OCI-LY7 (cell line): ENCODE measurements around the gene CCL3. TPM values are rescaled to one million over a fixed set of nuclear protein-coding genes. Genes with fewer than 3 reads are reported as not detected.

Source experiments
- BruUV-seq: library from RNA; stranded (reverse); fragments of 400-500 nt; replicated peaks from 2 replicates; lab custom pipeline; 2021; lab: Mats Ljungman, UMichigan
- CTCF ChIA-PET: fragments of 300-600 bp; sonication (Branson Sonifier 250); formaldehyde crosslinking; loops from one replicate; lab custom pipeline; 2022; ENCODE audit warnings: antibody characterized with exemption; ENCODE audit not compliant: unreplicated experiment; lab: Charles Lee
- POLR2A ChIA-PET: fragments of 300-600 bp; sonication (Branson Sonifier 250); formaldehyde crosslinking; loops from one replicate; lab custom pipeline; 2022; ENCODE audit warnings: antibody characterized with exemption; lab: Charles Lee
- DNase-seq: peaks from one replicate; pipeline ENCODE4 v3.0.0-alpha.2; 2015; ENCODE audit warnings: low spot score
- H2AFZ ChIP-seq: fragments of 200-600 bp; sonication (generic), shearing (Covaris generic); 2 replicates; pipeline ENCODE4 v1.6.1; 2014; ENCODE audit warnings: mild to moderate bottlenecking, antibody characterized with exemption, low read length, moderate library complexity
- H3K27ac ChIP-seq: fragments of 200-600 bp; sonication (generic); 2 replicates; pipeline ENCODE4 v1.5.1; 2014; ENCODE audit warnings: mixed run types, low read depth, mild to moderate bottlenecking, moderate library complexity, low read length, inconsistent platforms; ENCODE audit not compliant: poor library complexity, severe bottlenecking
- H3K36me3 ChIP-seq: fragments of 200-600 bp; sonication (generic); 2 replicates; pipeline ENCODE4 v1.6.1; 2014; ENCODE audit warnings: mild to moderate bottlenecking, antibody characterized with exemption, low read length, moderate library complexity, mixed read lengths; ENCODE audit not compliant: insufficient read depth
- H3K4me1 ChIP-seq: fragments of 200-600 bp; sonication (generic); 2 replicates; pipeline ENCODE4 v1.5.1; 2014; ENCODE audit warnings: mild to moderate bottlenecking, low read length; ENCODE audit not compliant: insufficient read depth, poor library complexity, severe bottlenecking
- H3K4me2 ChIP-seq: fragments of 200-600 bp; sonication (generic); 2 replicates; pipeline ENCODE4 v1.6.1; 2014; ENCODE audit warnings: mild to moderate bottlenecking, low read length
- H3K4me3 ChIP-seq: fragments of 200-600 bp; sonication (generic); 2 replicates; pipeline ENCODE4 v1.5.1; 2014; ENCODE audit warnings: mild to moderate bottlenecking, low read depth, low read length; ENCODE audit not compliant: poor library complexity, severe bottlenecking
- H3K79me2 ChIP-seq: fragments of 200-600 bp; sonication (generic); 2 replicates; pipeline ENCODE4 v1.6.1; 2016; ENCODE audit warnings: low read depth, mild to moderate bottlenecking, low read length, moderate library complexity, mixed read lengths; ENCODE audit not compliant: insufficient read depth
- H3K9me2 ChIP-seq: fragments of 200-600 bp; sonication (generic); 2 replicates; pipeline ENCODE4 v1.6.1; 2016; ENCODE audit warnings: mild to moderate bottlenecking, low read length, mixed read lengths; ENCODE audit not compliant: insufficient read depth
- H3K9me3 ChIP-seq: fragments of 200-600 bp; sonication (generic); 2 replicates; pipeline ENCODE4 v1.6.1; 2014; ENCODE audit warnings: mild to moderate bottlenecking, mixed run types, low read length, mixed read lengths
- H4K20me1 ChIP-seq: fragments of 200-600 bp; sonication (generic); 2 replicates; pipeline ENCODE4 v1.6.1; 2014; ENCODE audit warnings: mild to moderate bottlenecking, antibody characterized with exemption, low read length, moderate library complexity, mixed read lengths; ENCODE audit not compliant: insufficient read depth
- CTCF ChIP-seq: fragments of 200-600 bp; sonication (generic); conservative IDR thresholded peaks from 2 replicates; pipeline ENCODE4 v1.5.1; 2014; ENCODE audit warnings: mild to moderate bottlenecking, antibody characterized with exemption, low read length, moderate library complexity, mixed read lengths
- EZH2phosphoT487 ChIP-seq: fragments of 200-600 bp; sonication (generic); IDR thresholded peaks from 2 replicates; pipeline ENCODE4 v1.6.1; 2018; ENCODE audit warnings: low read depth, borderline replicate concordance, mild to moderate bottlenecking, mixed run types, antibody characterized with exemption, low read length, moderate library complexity, mixed read lengths
- intact Hi-C: fragments of 100-400 bp; cut with micrococcal nuclease; formaldehyde crosslinking; loops from one replicate; pipeline ENCODE4 v1.10.0; 2022; ENCODE audit not compliant: unreplicated experiment
- total RNA-seq, 2 experiments: library from RNA; depleted of rRNA in 1 of 2; stranded (reverse); fragments of >200 nt in 1 of 2; shearing (Covaris generic) in 1 of 2; gene quantifications; 2 replicates each; pipeline ENCODE4 v1.2.3, GENCODE V29; 2014 to 2022

Gene CCL3
- total RNA-seq, 2 experiments from 2014 or later = not detected

DNA sequence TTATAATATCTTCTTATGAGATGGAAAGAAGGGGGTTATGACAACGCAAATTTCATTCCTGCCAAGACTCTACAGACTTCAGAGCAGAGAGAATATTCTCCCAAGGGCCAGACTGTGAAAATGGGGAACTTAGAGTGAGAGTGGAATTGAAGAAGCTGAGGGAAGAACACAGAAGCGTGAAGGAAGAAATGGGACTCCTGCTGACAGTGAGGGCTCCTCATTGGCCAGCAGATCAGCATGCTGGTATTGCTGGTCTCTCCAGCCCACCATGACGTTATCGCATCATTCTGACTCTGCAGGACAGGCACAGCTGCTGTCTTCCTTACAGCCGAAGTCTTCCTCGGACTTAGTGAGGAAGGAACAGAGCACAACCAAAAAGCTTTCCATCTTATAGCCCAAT is 38.0 kb upstream of the CCL3 start:
- Histone ChIP-seq H2AFZ (no peak overlapping the region), H3K9me2 (no peaks in the 10 kb centered on the region), H4K20me1 (no peaks in the 10 kb centered on the region), H3K36me3 (no peaks in the 10 kb centered on the region), H3K9me3 (peaks cover 35% of the 10 kb centered on the region), H3K4me1 (peaks cover 20% of the 10 kb centered on the region), H3K79me2 (no peaks in the 10 kb centered on the region), H3K4me3 (no peak overlapping the region), H3K27ac (no peak overlapping the region), H3K4me2 (peak overlapping the region; percentile 48)
- no TSS peak for BruUV-seq
- TF ChIP-seq CTCF = no peak
- TF ChIP-seq EZH2phosphoT487 = no peak
- CTCF ChIA-PET = no interaction called here
- POLR2A ChIA-PET = interaction anchor here (0.6 to 1.3 kb wide), 3 partner anchors 16 to 1118 kb away, joined by 3 to 4 read pairs (median 3); no protein-coding TSS in a partner anchor
- DNase-seq = no peak
- intact Hi-C loops = loop anchor here (1.0 kb wide), 1 partner anchor 38 kb away; the partner anchor contains the start of gene CCL3

GRCh38 chr17:36127199-36127893 is 37.4 kb upstream of the CCL3 start:
- H3K9me3 ChIP-seq = peaks cover 35% of the 10 kb centered on the region
- no peak overlapping the region for H3K27ac ChIP-seq
- no peaks in the 10 kb centered on the region for H3K79me2 ChIP-seq
- ChIA-PET POLR2A (interaction anchor here (0.6 to 1.0 kb wide), 4 partner anchors 15 to 1757 kb away, joined by 3 to 4 read pairs (median 3); no protein-coding TSS in a partner anchor), CTCF (no interaction called here)
- BruUV-seq = no TSS peak
- H2AFZ ChIP-seq = no peak overlapping the region
- H3K4me2 ChIP-seq = peak overlapping the region; percentile 48
- DNase-seq = peak; percentile 92
- no peaks in the 10 kb centered on the region for H3K9me2 ChIP-seq
- H3K4me1 ChIP-seq = peaks cover 20% of the 10 kb centered on the region
- no peaks in the 10 kb centered on the region for H3K36me3 ChIP-seq
- no peaks in the 10 kb centered on the region for H4K20me1 ChIP-seq
- H3K4me3 ChIP-seq = no peak overlapping the region
- TF ChIP-seq EZH2phosphoT487 (no peak), CTCF (no peak)
- intact Hi-C loops = loop anchor here (1.0 kb wide), 1 partner anchor 37 kb away; the partner anchor contains the start of gene CCL3
